Measurements from ENCODE around the gene TMF1.

Gene TMF1

GRCh38 chr3:69096299-69096698, 44.2 kb upstream of the TMF1 start:
- H3K36me3 ChIP-seq (ENCODE audit: control insufficient read depth, low read length), result no peaks in the 10 kb centered on the region

GRCh38 chr3:69095636-69096035, 43.5 kb upstream of the TMF1 start:
- no peak overlapping the region for H3K4me3 ChIP-seq (ENCODE audit: low read length)
- no peak overlapping the region for H3K4me2 ChIP-seq (ENCODE audit: low read length)
- no peaks in the 10 kb centered on the region for H4K20me1 ChIP-seq (ENCODE audit: control insufficient read depth, insufficient read depth, low read depth, low read length)

More at GRCh38 chr3:69096299-69096698, 44.2 kb upstream of the TMF1 start:
- H3K9me2 ChIP-seq (replicated peaks; ENCODE audit: control insufficient read depth, low read length), result no peaks in the 10 kb centered on the region
- no peaks in the 10 kb centered on the region for H3K79me2 ChIP-seq (ENCODE audit: control insufficient read depth, low read length)
- H3K4me1 ChIP-seq (ENCODE audit: control insufficient read depth, low read length), result peaks cover 27% of the 10 kb centered on the region
- no peaks in the 10 kb centered on the region for H3K9me3 ChIP-seq (ENCODE audit: control insufficient read depth, insufficient read depth, low read length)
- H4K20me1 ChIP-seq (ENCODE audit: control insufficient read depth, insufficient read depth, low read depth, low read length), result no peaks in the 10 kb centered on the region
- no peak overlapping the region for H3K4me2 ChIP-seq (ENCODE audit: low read length)
- H3K4me3 ChIP-seq (ENCODE audit: low read length), result no peak overlapping the region
- H3K27me3 ChIP-seq (ENCODE audit: control insufficient read depth, low read length), result no peaks in the 10 kb centered on the region
- no peak overlapping the region for H3K27ac ChIP-seq (ENCODE audit: low read depth, low read length)
- TF ChIP-seq CTCF (IDR thresholded peaks at IDR 0.05; ENCODE audit: low read depth, low read length, poor library complexity, severe bottlenecking) (no peak), EZH2phosphoT487 (IDR thresholded peaks at IDR 0.05; ENCODE audit: borderline replicate concordance, low read length) (no peak)
- no peaks in the 10 kb centered on the region for H3F3A ChIP-seq (ENCODE audit: control insufficient read depth, insufficient read depth)

GRCh38 chr3:69094467-69095205, 42.5 kb upstream of the TMF1 start:
- no peak overlapping the region for H3K27ac ChIP-seq (ENCODE audit: low read depth, low read length)
- H3K79me2 ChIP-seq (ENCODE audit: control insufficient read depth, low read length), result peaks cover 11% of the 10 kb centered on the region
- H3K9me2 ChIP-seq (replicated peaks; ENCODE audit: control insufficient read depth, low read length), result no peaks in the 10 kb centered on the region
- no peaks in the 10 kb centered on the region for H3K9me3 ChIP-seq (ENCODE audit: control insufficient read depth, insufficient read depth, low read length)
- no peaks in the 10 kb centered on the region for H3F3A ChIP-seq (ENCODE audit: control insufficient read depth, insufficient read depth)
- H3K4me3 ChIP-seq (ENCODE audit: low read length), result no peak overlapping the region
- H4K20me1 ChIP-seq (ENCODE audit: control insufficient read depth, insufficient read depth, low read depth, low read length), result no peaks in the 10 kb centered on the region
- H3K4me1 ChIP-seq (ENCODE audit: control insufficient read depth, low read length), result peaks cover 43% of the 10 kb centered on the region
- H3K4me2 ChIP-seq (ENCODE audit: low read length), result 0 out of 2 replicates have a peak overlapping the region, but pooled peaks have one; percentile 19
- TF ChIP-seq EZH2phosphoT487 (IDR thresholded peaks at IDR 0.05; ENCODE audit: borderline replicate concordance, low read length) (no peak), CTCF (IDR thresholded peaks at IDR 0.05; ENCODE audit: low read depth, low read length, poor library complexity, severe bottlenecking) (no peak)
- no peaks in the 10 kb centered on the region for H3K36me3 ChIP-seq (ENCODE audit: control insufficient read depth, low read length)
- no peaks in the 10 kb centered on the region for H3K27me3 ChIP-seq (ENCODE audit: control insufficient read depth, low read length)

More at GRCh38 chr3:69095636-69096035, 43.5 kb upstream of the TMF1 start:
- Histone ChIP-seq H3K4me1 (ENCODE audit: control insufficient read depth, low read length) (peaks cover 33% of the 10 kb centered on the region), H3K9me2 (replicated peaks; ENCODE audit: control insufficient read depth, low read length) (no peaks in the 10 kb centered on the region), H3F3A (ENCODE audit: control insufficient read depth, insufficient read depth) (no peaks in the 10 kb centered on the region), H3K9me3 (ENCODE audit: control insufficient read depth, insufficient read depth, low read length) (no peaks in the 10 kb centered on the region), H3K79me2 (ENCODE audit: control insufficient read depth, low read length) (peaks cover 2% of the 10 kb centered on the region), H3K36me3 (ENCODE audit: control insufficient read depth, low read length) (no peaks in the 10 kb centered on the region), H3K27ac (ENCODE audit: low read depth, low read length) (no peak overlapping the region), H3K27me3 (ENCODE audit: control insufficient read depth, low read length) (no peaks in the 10 kb centered on the region)
- TF ChIP-seq EZH2phosphoT487 (IDR thresholded peaks at IDR 0.05; ENCODE audit: borderline replicate concordance, low read length), result no peak
- no peak for TF ChIP-seq CTCF (IDR thresholded peaks at IDR 0.05; ENCODE audit: low read depth, low read length, poor library complexity, severe bottlenecking)
